ENCODE data around the gene KLHDC7B.

GRCh38 chr22:50583294-50583861, 37.7 kb downstream of the KLHDC7B start:
- TF ChIP-seq, protein P1, sequence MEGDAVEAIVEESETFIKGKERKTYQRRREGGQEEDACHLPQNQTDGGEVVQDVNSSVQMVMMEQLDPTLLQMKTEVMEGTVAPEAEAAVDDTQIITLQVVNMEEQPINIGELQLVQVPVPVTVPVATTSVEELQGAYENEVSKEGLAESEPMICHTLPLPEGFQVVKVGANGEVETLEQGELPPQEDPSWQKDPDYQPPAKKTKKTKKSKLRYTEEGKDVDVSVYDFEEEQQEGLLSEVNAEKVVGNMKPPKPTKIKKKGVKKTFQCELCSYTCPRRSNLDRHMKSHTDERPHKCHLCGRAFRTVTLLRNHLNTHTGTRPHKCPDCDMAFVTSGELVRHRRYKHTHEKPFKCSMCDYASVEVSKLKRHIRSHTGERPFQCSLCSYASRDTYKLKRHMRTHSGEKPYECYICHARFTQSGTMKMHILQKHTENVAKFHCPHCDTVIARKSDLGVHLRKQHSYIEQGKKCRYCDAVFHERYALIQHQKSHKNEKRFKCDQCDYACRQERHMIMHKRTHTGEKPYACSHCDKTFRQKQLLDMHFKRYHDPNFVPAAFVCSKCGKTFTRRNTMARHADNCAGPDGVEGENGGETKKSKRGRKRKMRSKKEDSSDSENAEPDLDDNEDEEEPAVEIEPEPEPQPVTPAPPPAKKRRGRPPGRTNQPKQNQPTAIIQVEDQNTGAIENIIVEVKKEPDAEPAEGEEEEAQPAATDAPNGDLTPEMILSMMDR (conservative IDR thresholded peaks at IDR 0.05), result no peak
- peak; percentile 92 for TF ChIP-seq ZFX (IDR thresholded peaks at IDR 0.05)

All from C4-2B (cell line).